ENCODE results near the gene TBC1D19. TPM values are rescaled to one million over a fixed set of nuclear protein-coding genes. Genes with fewer than 3 reads are reported as not detected.

Gene TBC1D19
- total RNA-seq, 1 donor from 2014 or later, result 29.8 TPM

- no peak for DNase-seq
These were observed 148.5 kb downstream of the TBC1D19 start for GRCh38 chr4:26732356-26732755.

- no peak for DNase-seq
These were observed 152.7 kb downstream of the TBC1D19 start for GRCh38 chr4:26736621-26737020.

- no peak for DNase-seq
These were observed 153.5 kb downstream of the TBC1D19 start for GRCh38 chr4:26737385-26737784.

GRCh38 chr4:26741491-26741871, 157.6 kb downstream of the TBC1D19 start:
- DNase-seq, result no peak

- no peak for DNase-seq
These were observed 162.9 kb downstream of the TBC1D19 start for GRCh38 chr4:26746802-26747213.

GRCh38 chr4:26748811-26749210, 164.9 kb downstream of the TBC1D19 start:
- no peak for DNase-seq

GRCh38 chr4:26749867-26750266, 166.0 kb downstream of the TBC1D19 start:
- DNase-seq, result no peak

GRCh38 chr4:26751004-26751403, 167.1 kb downstream of the TBC1D19 start:
- no peak for DNase-seq

- DNase-seq, result no peak
These were observed 168.0 kb downstream of the TBC1D19 start for GRCh38 chr4:26751838-26752237.

- no peak for DNase-seq
These were observed 169.3 kb downstream of the TBC1D19 start for GRCh38 chr4:26753187-26753586.

GRCh38 chr4:26753617-26754016, 169.7 kb downstream of the TBC1D19 start:
- DNase-seq, result no peak

- no peak for DNase-seq
These were observed 173.9 kb downstream of the TBC1D19 start for GRCh38 chr4:26757751-26758150.

GRCh38 chr4:26758899-26759298, 175.0 kb downstream of the TBC1D19 start:
- DNase-seq, result no peak

GRCh38 chr4:26762650-26763049, 178.8 kb downstream of the TBC1D19 start:
- DNase-seq, result no peak

GRCh38 chr4:26763063-26763462, 179.2 kb downstream of the TBC1D19 start:
- DNase-seq, result no peak

- DNase-seq, result no peak
These were observed 179.8 kb downstream of the TBC1D19 start for GRCh38 chr4:26763648-26764047.

GRCh38 chr4:26764231-26764630, 180.3 kb downstream of the TBC1D19 start:
- DNase-seq, result no peak

GRCh38 chr4:26765515-26765914, 181.6 kb downstream of the TBC1D19 start:
- no peak for DNase-seq

GRCh38 chr4:26766141-26766540, 182.3 kb downstream of the TBC1D19 start:
- no peak for DNase-seq

- no peak for DNase-seq
These were observed 188.4 kb downstream of the TBC1D19 start for GRCh38 chr4:26772096-26772873.

GRCh38 chr4:26779224-26779623, 195.3 kb downstream of the TBC1D19 start:
- no peak for DNase-seq

- DNase-seq, result no peak
These were observed 195.8 kb downstream of the TBC1D19 start for GRCh38 chr4:26779674-26780073.

GRCh38 chr4:26780539-26780938, 196.7 kb downstream of the TBC1D19 start:
- no peak for DNase-seq

- no peak for DNase-seq
These were observed 198.4 kb downstream of the TBC1D19 start for GRCh38 chr4:26782168-26782829.
